Heart left ventricle (tissue), 13 donors: Measurements from ENCODE around the gene PPARG.

Source experiments
- POLR2A ChIP-seq, 2 donors: fragments of 450-650 bp; IDR thresholded peaks; one replicate each; pipeline ENCODE4 v1.6.1; 2017; ENCODE audit warnings: antibody characterized with exemption in 2 of 2, mild to moderate bottlenecking in 2 of 2, moderate library complexity in 2 of 2
- TF ChIP-seq, protein P1 (sequence below), 12 donors: fragments of 200-600 bp; sonication (generic) in 4 of 12; IDR thresholded peaks; one replicate each; pipeline versions ENCODE4 v1.5.0 to v1.8.0; 2018 to 2022; ENCODE audit warnings: antibody characterized with exemption in 12 of 12, mild to moderate bottlenecking in 5 of 12
- donor health status: ischemic (EF 13 %, LVEDD 7.1; RV severe dilation, severe dysfunction).
- donor health status: DM: no; HTN: yes; CAD: no.
- donor health status: DM: no; HTN: no; CAD: no.
- donor health status: ischemic (EF 25% LVEDD 6.9; RV normal size, moderate dysfunction).
- donor health status: ischemic (EF 25% LVEDD 5.7; RV mildly dilated, moderate dysfunction).
- donor health status: ischemic (EF 35%, LVEDD 5.7; RV mildly dilated, moderate dysfunction).
- donor health status: nonischemic (EF 11% LVEDD 7.7; RV severe dilation, severe dysfunction).
- donor health status: DM: yes; HTN: yes; CAD: no.
- donor health status: PGD.
- donor health status: ischemic (EF 29% LVEDD 5.4; RV normal size, mild dysfunction).
- donor health status: nonischemic (EF 23%, LVEDD 6.1; RV moderate dilation, normal function).

GRCh38 chr3:12400616-12401194 is 111.8 kb downstream of the PPARG start:
- TF ChIP-seq, protein P1, sequence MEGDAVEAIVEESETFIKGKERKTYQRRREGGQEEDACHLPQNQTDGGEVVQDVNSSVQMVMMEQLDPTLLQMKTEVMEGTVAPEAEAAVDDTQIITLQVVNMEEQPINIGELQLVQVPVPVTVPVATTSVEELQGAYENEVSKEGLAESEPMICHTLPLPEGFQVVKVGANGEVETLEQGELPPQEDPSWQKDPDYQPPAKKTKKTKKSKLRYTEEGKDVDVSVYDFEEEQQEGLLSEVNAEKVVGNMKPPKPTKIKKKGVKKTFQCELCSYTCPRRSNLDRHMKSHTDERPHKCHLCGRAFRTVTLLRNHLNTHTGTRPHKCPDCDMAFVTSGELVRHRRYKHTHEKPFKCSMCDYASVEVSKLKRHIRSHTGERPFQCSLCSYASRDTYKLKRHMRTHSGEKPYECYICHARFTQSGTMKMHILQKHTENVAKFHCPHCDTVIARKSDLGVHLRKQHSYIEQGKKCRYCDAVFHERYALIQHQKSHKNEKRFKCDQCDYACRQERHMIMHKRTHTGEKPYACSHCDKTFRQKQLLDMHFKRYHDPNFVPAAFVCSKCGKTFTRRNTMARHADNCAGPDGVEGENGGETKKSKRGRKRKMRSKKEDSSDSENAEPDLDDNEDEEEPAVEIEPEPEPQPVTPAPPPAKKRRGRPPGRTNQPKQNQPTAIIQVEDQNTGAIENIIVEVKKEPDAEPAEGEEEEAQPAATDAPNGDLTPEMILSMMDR (IDR thresholded peaks at IDR 0.05) = no peak
- TF ChIP-seq POLR2A (IDR thresholded peaks at IDR 0.05) = no peak
